ENCODE data around the gene KRTAP4-11.
"Not testable (repeated sequence)": the region's sequence is repeated elsewhere in the genome, so short reads cannot be mapped to it uniquely, and the experiment has no call there.

Gene KRTAP4-11

DNA sequence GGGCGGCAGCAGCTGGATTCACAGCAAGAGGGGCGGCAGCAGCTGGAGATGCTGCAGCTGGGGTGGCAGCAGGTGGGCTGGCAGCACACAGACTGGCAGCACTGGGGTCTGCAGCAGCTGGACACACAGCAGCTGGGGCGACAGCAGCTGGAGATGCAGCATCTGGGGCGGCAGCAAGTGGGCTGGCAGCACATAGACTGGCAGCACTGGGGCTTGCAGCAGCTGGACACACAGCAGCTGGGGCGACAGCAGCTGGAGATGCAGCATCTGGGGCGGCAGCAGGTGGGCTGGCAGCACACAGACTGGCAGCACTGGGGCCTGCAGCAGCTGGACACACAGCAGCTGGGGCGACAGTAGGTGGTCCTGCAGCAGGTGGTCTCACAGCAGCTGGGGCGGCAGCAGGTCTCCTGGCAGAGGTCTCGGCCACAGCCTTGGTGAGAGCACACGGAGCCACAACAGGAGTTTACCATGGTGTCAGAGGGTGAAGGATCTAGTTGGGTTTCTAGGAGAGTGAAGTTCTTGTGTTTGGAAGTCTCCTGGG is at the start of gene KRTAP4-11:
Gene KRTAP4-11 (minus strand): TSS at position 528 of the 541 bp plus-strand sequence. CDS start 58 bp downstream, at position 470.
- not testable (repeated sequence) for DNase-seq (ENCODE audit: low spot score)

DNA sequence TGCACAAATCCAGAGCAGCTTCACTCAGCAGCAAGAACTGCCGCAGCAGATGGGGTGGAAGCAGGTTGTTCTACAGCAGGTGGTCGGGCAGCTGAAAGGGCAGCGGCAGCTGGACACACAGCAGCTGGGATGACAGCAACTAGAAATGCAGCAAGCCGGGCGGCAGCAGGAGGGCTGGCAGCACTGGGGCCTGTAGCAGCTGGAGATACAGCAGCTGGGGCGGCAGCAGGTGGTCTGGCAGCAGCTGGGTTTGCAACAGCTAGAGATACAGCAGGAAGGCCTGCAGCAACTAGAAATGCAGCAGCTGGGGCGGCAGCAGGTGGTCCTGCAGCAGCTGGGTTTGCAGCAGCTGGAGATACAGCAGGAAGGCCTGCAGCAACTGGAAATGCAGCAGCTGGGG is 49.4 kb upstream of the KRTAP4-11 start:
- DNase-seq (ENCODE audit: low spot score): no peak

DNA sequence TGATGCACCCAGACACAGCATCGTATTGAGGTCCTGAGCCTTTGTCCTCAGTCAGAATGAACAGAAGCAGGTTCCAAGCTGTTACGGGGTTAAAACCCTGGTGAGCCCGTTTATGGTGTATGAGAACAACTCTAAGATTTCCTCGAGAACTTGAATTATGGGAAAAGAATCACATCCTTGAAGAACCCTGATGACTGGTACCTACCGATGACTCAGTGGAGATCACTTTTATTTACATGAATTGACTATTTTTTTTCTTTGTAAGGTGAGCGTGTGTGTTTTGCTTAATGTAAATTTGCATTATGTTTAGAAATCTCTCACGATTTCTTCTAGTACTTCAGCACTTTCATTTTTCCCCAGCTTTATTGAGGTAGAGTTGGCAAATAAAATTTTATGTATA is 45.7 kb upstream of the KRTAP4-11 start:
- no peak for DNase-seq (ENCODE audit: low spot score)

DNA sequence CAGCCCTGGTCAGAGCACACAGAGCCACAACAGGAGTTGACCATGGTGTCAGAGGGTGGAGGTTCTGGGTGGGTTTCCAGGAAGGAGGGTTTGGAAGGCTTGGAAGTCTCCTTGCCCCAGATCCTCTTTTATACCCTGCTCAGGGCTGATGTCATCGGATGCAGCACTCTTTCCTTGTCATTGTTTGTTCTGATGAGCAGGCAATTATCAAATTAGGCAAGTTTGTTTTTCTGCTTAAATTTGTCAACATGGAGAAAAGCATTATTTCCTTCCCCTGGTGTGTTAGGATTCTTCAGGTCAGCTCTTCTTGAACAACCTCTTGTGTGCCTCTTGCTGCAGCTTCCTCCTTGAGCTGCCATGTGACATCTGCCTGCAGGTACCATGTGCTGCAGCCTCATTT is 42.5 kb upstream of the KRTAP4-11 start, which contains the start of gene KRTAP4-4:
Gene KRTAP4-4 (minus strand): TSS at position 101 of the 400 bp plus-strand sequence. CDS start 57 bp downstream, at position 44.
- DNase-seq (ENCODE audit: low spot score): no peak

DNA sequence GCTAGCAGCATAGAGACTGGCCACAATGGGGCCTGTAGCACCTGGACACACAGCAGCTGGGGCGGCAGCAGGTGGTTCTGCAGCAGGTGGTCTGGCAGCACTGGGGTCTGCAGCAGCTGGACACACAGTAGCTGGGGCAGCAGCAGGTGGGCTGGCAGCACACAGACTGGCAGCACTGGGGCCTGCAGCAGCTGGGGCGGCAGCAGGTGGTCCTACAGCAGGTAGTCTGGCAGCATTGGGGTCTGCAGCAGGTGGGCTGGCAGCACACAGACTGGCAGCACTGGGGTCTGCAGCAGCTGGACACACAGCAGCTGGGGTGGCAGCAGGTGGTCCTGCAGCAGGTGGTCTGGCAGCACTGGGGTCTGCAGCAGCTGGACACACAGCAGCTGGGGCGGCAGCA is 42.0 kb upstream of the KRTAP4-11 start:
- not testable (repeated sequence) for DNase-seq (ENCODE audit: low spot score)

DNA sequence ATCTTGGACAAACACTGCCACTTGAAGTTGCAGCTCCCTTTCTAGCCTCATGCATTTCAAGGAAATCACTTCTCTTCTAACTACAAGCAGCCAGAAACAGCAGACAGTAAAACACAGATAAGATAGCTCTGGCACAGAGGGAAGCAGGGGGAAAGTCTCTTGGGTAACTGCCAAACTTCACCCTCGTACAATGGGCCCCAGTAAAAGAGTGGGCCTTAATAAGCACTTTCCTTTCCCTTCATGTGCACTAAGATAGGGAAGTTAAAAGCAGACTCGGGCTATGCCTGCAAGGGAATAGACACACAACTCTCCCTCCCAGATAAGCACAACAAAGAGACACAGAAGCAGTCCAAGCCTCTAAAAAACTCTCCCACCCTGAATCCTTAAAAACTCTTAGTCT is 35.7 kb upstream of the KRTAP4-11 start:
- DNase-seq (ENCODE audit: low spot score): no peak

DNA sequence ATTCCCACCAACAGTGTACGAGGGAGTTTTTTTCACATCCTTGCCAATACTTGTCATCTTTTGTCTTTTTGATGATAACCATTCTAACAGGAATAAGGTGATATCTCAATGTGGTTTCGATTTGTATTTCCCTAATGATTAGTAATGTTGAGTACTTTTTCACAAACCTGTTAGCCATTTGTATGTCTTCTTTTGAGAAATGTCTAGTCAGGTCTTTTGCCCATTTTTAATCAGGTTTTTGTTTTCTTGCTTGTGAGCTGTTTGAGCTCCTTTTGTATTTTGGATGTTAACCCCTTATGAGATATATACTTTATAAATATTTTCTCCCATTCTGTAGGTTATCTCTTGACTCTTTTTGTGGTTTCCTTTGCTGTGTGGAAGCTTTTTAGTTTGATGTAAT is 33.4 kb upstream of the KRTAP4-11 start:
- DNase-seq (ENCODE audit: low spot score): no peak

DNA sequence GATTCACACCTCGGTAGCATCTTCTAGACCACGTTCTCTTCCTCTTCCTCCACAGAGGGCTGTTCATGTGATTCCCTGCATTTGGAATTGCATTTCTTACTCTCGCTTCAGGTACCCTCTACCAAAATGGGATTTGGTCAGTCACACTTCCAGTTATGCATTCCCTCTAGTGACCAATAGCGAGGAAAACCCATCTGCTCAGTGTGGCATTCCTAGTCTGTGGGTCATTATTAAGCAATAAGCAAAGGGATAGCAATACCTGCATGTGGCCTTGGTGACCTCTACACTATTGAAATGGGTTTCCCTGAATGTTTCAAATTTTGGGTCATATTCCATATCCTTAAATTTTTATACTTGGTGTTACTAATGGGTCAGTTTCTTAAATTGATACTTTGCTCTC is 31.9 kb upstream of the KRTAP4-11 start:
- no peak for DNase-seq (ENCODE audit: low spot score)

DNA sequence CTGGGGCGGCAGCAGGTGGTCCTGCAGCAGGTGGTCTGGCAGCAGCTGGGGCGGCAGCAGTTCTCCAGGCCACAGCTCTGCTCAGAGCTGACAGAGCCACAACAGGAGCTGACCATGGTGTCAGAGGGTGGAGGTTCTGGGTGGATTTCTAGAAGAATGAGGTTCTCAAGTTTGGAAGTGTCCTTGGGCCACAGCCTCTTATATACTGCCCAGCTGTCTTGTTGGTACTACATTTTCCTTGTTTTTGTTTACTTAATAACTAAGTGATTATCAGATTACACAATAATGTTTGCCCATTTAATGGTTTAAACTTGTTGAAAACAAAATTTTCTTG is 31.4 kb upstream of the KRTAP4-11 start, which contains the start of gene KRTAP4-5:
Gene KRTAP4-5 (minus strand): TSS at position 174 of the 334 bp plus-strand sequence. CDS start 58 bp downstream, at position 116.
- DNase-seq (ENCODE audit: low spot score): no peak

DNA sequence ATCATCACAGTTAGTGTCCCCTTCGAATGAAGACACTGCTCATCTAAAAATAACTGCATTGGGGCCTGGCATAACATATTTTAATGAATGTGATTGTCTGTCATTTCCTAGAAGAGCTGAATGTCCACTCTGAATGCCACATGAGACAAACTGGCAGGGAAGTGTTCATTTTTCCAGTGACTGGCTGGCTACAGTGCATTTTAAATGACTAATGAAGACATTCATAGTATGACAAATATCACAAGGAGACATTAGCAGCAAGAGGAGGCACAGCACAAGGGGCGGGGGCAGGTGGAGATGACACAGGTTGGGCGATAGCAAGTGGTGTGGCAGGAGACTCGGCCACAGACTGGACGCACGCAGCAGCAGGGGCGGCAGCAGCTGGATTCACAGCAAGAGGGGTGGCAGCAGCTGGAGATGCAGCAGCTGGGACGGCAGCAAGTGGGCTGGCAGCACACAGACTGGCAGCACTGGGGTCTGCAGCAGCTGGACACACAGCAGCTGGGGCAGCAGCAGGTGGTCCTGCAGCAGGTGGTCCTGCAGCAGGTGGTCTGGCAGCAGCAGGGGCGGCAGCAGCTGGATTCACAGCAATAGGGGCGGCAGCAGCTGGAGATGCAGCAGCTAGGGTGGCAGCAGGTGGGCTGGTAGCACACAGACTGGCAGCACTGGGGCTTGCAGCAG is 30.9 kb upstream of the KRTAP4-11 start:
- not testable (repeated sequence) for DNase-seq (ENCODE audit: low spot score)

DNA sequence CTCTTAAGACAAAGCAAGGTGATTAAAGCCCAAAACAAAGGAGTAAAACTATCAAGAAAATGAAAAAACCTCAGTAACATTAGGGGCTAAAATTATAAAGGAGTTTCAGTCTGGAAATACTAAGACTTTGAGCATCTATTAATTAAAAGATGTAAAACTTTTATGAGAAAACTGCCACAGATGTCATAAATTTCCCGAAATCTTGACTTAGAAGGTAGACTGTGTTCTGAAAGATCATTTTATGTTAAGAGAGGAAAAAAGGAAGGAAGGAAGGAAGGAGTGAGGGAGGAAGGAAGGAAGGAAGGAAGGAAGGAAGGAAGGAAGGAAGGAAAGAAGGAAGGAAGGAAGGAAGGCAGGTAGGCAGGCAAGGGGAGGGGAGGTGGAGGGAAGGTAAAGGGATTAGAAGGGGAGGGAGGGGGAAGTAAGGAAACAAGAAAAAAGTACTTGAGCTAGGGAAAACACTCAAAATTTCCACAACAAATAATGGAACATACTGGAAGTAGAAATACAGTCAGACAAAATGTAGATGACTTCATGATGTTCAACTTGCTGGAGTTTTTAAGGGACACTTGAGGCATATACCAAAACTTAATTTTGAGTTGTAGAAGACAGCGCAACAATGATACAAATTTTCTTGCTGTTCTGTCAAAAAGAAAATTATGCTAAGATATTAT is 29.5 kb upstream of the KRTAP4-11 start:
- DNase-seq (ENCODE audit: low spot score): no peak

DNA sequence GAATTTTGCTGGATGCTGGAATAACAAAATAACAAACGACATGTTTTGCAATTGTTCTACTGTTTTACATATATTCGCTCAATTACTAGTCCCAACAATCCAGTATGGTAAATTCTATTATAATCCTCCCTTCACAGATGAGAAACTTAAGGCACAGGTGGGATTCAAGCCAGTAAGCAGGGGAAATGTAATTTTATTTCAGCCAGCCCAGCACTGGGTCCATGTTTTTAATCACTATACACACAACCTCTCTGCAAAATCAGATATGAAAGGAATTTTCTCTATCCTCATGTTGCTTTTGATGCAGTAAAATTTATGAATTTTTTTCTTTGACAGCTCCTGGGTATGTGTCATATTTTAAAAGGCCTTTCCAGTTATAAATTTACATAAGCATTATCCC is 27.1 kb upstream of the KRTAP4-11 start:
- no peak for DNase-seq (ENCODE audit: low spot score)

DNA sequence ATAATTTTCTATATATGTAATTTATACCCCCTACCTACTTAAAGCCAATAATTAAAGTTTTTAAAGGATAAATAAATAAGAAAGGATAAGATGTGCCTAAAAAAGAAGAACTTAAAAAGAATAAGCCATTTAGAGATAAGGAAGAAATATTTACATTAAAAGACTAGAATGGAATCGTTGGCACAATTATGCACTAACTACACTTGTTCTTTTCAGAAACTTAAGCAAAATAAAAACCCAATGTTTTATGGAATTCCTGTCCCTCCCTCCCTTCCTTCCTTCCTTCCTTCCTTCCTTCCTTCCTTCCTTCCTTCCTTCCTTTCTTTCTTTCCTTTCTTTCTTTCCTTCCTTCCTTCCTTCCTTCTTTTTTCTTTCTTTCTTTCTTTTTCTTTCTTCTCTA is 26.7 kb upstream of the KRTAP4-11 start:
- DNase-seq (ENCODE audit: low spot score): no peak

DNA sequence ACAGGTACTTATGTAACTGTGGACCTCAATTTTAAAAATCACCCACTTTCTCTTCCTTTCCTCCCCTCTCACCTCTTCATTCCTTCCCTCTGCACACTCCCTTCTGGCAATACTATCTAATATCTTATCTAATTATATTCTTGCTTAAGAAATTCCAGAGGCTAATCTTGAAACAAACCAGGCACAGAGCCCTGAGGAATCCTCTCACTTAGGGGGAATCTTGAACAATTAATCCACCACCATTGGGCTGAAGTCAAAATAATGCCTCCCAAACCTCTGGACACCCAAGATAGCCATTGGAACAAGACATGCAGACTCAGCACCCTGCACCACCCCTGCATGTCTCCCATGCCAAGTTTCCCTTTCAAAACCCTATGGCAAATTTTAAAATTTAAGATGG is 23.2 kb upstream of the KRTAP4-11 start:
- DNase-seq (ENCODE audit: low spot score): no peak

DNA sequence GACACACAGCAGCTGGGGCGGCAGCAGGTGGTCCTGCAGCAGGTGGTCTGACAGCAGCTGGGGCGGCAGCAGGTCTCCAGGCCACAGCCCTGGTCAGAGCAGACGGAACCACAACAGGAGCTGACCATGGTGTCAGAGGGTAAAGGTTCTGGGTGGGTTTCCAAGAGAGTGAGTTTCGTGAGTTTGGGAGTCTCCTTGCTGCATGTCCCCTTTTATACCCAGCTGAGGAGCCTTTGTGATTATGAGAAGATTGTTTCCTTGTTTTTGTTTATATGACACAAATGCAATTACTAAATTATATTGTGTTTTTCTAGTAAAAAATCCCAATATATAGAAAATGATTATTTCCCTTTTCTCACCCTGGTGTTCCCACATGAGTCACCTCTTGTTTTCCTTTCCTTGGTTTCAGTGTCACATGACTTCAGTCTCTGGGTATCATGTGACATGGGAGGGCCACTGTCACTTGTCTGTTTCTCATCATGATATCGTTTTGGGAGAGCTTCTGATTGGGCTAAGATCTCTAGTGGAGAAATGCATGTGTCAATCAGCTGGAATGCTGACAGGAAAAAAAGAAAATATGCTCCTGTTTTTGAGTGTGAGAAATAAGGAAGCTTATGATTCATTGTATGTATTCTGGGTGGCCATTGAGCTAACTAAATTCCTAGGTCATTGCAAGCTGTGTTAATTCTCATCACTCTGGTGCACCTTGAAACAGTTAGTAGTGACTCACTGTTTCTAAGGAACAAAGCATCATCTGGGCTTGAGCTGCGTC is 22.4 kb upstream of the KRTAP4-11 start, which contains the start of gene KRTAP4-6:
Gene KRTAP4-6 (minus strand): TSS at position 185 of the 772 bp plus-strand sequence. CDS start 57 bp downstream, at position 128.
- peak; percentile 39 for DNase-seq (ENCODE audit: low spot score)

DNA sequence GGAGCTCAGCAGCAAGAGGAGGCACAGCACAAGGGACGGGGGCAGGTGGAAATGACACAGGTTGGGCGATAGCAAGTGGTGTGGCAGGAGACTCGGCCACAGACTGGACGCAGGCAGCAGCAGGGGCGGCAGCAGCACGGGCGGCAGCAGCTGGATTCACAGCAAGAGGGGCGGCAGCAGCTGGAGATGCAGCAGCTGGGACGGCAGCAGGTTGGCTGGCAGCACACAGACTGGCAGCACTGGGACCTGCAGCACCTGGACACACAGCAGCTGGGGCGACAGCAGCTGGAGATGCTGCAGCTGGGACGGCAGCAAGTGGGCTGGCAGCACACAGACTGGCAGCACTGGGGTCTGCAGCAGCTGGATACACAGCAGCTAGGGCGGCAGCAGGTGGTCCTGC is 21.7 kb upstream of the KRTAP4-11 start:
- not testable (repeated sequence) for DNase-seq (ENCODE audit: low spot score)

DNA sequence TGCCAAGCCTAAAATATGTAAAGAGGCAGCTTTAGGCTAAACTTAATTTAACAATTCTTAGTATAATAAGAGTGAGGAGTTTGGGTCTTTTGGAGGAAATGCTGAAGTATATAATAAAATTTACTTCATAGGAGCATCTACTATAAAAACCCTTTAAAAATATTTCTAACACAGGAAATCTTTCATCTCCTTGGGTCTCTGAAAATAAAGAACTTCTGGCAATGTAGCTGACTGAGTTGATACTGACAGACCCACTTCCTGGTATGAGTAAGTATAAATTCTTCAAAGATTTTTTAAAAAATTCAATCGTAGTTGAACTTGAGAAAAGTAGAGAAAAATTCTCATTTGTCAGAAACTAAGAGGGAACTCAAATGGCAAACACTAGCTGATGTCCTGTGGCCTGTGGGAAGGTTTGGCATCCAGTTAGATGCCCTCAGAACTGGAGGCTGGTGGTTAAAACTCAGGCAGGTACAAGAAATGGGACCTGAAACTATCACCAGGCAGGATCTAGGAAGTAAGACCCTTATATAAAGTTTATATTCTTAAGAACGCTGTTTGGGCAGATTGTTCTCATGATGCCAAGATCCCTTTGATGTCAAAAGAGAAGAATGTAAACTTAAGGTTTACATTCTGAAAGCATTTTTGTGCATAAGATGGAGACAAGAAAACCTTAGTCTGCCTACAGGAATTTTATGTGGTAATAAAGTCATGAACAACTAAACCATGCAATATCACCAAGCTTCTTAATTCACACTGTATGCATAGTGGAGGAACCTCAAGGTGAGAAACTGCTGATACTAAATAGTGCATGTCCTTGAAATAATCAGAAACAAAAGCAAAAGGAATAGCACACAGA is 15.9 kb upstream of the KRTAP4-11 start:
- no peak for DNase-seq (ENCODE audit: low spot score)

DNA sequence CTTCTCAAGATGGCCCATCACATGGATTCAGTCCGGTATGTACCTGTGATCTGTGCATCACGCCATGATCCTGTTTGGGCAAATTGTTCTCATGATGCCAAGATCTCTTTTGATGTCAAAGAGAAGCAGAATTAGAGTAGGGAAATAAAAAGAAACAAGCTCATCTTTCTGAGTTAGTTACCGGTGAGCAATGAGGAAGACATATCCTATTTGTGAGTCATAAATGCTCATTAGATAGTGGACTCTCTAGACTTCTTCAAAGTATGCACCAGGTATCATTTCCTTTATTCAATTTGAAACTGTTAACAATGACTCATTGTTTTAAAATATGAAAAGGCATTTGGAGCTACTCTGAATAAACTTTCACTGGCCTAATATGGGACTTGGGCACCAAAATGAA is 13.8 kb upstream of the KRTAP4-11 start:
- peak; percentile 80 for DNase-seq (ENCODE audit: low spot score)

DNA sequence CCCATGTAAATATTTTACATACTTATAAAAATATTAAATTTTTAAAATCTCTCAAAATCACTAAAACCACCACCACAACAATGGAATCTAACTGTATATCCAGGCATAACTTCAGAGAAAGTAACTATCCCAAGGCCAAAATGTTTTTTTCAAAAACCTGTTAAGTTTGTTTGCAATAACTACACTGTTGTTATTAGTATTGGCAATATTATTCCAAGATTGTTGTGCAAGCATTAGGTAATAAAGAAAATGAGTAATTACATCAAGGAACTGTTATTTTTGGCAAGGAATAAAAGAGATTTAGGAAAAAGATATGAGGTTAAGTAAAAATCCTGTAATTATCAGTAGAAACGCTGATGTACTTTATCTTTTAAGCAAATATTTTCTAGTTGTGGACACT is 9.2 kb upstream of the KRTAP4-11 start:
- DNase-seq (ENCODE audit: low spot score): no peak

DNA sequence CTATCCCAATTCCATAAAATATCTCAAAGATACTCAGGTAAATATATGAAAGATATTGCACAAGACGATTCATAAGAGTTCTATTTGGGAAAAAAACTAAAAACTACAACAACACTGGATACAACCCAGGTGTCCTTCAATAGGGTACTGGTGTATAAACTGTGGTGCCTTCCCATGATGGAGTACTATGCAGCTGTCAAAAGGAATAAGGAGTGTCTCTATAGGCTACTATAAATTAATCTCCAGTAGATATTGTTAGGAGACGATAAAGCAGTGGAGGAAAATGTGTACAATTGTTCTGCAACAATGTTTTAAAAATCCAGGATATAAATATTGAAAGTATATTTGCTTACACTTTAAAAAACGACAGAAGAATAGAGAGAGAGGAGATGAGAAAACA is 8.2 kb upstream of the KRTAP4-11 start:
- DNase-seq (ENCODE audit: low spot score): no peak

DNA sequence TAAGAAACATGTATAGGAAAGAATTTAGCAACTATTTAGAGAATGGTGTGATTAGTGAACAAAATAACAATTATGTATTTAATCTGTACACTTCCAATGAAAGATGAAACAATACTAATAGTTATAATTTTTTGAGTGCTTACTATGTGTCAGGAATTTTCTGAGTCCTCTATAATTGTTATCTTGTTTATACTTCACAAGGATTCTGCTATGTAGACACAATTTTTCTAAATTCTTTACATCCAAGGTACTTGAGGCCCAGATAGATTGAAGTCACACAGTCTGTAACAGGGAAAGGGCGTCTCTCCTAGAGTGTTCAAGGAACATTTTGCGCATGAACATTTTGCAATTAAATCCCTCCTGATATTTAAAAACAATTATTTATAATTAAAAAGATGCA is 6.9 kb upstream of the KRTAP4-11 start:
- DNase-seq (ENCODE audit: low spot score): no peak
